Large intestine (tissue), 3 donors: ENCODE measurements around the gene HK3. TPM values are rescaled to one million over a fixed set of nuclear protein-coding genes. Genes with fewer than 3 reads are reported as not detected.

Experiments
- DNase-seq, 2 donors: peaks; one replicate each; pipeline versions ENCODE4 v3.0.0 to v3.0.0-alpha.2; 2013
- H3K27ac ChIP-seq: one replicate; pipeline ENCODE4 v1.5.1; 2013; ENCODE audit warnings: low read length
- H3K27me3 ChIP-seq: 2 replicates; pipeline ENCODE4 v1.6.1; 2013; ENCODE audit warnings: low read length; ENCODE audit not compliant: control insufficient read depth, insufficient read depth
- H3K36me3 ChIP-seq: 2 replicates; pipeline ENCODE4 v1.6.1; 2013; ENCODE audit warnings: low read length; ENCODE audit not compliant: control insufficient read depth, insufficient read depth
- H3K4me1 ChIP-seq: one replicate; pipeline ENCODE4 v1.6.1; 2013; ENCODE audit warnings: low read length; ENCODE audit not compliant: control insufficient read depth, insufficient read depth
- H3K4me3 ChIP-seq: one replicate; pipeline ENCODE4 v1.5.1; 2013; ENCODE audit warnings: low read length
- H3K9me3 ChIP-seq: one replicate; pipeline ENCODE4 v1.6.1; 2013; ENCODE audit warnings: mild to moderate bottlenecking, low read depth, low read length, moderate library complexity; ENCODE audit not compliant: control insufficient read depth
- WGBS: methylation state at CpG from one replicate; pipeline ENCODE4 v1.1.5; 2013; ENCODE audit warnings: low lambda C conversion rate; ENCODE audit not compliant: insufficient coverage; 5-methylcytosine and 5-hydroxymethylcytosine counted together
- polyA plus RNA-seq: library from polyadenylated mRNA; unstranded; fragments of 120-200 nt; gene quantifications from one replicate; pipeline ENCODE4 v1.2.1, GENCODE V29; 2013

HK3 gene
- polyA plus RNA-seq, 1 donor: 0.28 TPM

GRCh38 chr5:176902911-176903664, 3.9 kb upstream of the HK3 start:
- Histone ChIP-seq H3K9me3 (no peaks in the 10 kb centered on the region), H3K27ac (no peak overlapping the region), H3K4me3 (no peak overlapping the region), H3K4me1 (no peaks in the 10 kb centered on the region), H3K27me3 (no peaks in the 10 kb centered on the region), H3K36me3 (peaks cover 56% of the 10 kb centered on the region)
- no peak for DNase-seq
- WGBS: no CpG with 5 or more reads among the region's 5 CpGs

DNA sequence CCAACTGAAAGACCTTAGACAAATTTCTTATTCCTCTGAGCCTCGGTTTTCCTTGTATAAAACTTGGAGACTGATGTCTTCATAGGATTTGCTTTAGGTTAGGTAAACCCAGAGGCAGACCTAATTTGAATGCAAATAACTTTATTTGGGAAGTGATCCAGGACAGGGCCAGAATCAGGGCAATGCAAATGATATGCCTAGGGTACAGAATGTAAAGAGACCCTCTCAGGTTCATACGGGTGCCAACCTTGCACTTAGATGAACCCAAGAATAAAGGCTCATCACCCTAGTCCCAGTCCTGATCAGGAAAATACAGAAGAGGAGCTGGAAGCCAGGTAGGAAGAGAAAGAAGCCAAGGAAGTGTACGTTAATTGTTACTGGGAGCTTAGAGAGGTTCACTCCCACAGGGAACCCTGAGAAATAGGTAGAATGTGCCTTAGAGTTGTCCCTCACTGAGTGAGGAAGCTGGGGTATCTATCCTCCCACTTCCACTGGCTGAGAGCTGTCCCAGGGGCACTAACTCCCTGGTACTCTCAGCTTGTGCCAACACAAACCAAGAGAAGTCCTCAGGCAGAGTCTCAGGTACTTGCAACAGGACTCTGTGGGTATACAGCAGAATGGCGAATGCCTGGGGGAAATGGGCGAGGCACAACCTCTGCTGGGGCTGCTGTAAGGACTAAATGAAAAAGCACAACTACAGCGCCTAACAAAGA, 3.1 kb upstream of the HK3 start:
- no peaks in the 10 kb centered on the region for H3K27me3 ChIP-seq
- WGBS: 83% methylated on average over 1 of the region's 6 CpGs
- no peaks in the 10 kb centered on the region for H3K4me1 ChIP-seq
- H3K9me3 ChIP-seq: no peaks in the 10 kb centered on the region
- no peak for DNase-seq
- H3K4me3 ChIP-seq: no peak overlapping the region
- no peak overlapping the region for H3K27ac ChIP-seq
- peaks cover 52% of the 10 kb centered on the region for H3K36me3 ChIP-seq

DNA sequence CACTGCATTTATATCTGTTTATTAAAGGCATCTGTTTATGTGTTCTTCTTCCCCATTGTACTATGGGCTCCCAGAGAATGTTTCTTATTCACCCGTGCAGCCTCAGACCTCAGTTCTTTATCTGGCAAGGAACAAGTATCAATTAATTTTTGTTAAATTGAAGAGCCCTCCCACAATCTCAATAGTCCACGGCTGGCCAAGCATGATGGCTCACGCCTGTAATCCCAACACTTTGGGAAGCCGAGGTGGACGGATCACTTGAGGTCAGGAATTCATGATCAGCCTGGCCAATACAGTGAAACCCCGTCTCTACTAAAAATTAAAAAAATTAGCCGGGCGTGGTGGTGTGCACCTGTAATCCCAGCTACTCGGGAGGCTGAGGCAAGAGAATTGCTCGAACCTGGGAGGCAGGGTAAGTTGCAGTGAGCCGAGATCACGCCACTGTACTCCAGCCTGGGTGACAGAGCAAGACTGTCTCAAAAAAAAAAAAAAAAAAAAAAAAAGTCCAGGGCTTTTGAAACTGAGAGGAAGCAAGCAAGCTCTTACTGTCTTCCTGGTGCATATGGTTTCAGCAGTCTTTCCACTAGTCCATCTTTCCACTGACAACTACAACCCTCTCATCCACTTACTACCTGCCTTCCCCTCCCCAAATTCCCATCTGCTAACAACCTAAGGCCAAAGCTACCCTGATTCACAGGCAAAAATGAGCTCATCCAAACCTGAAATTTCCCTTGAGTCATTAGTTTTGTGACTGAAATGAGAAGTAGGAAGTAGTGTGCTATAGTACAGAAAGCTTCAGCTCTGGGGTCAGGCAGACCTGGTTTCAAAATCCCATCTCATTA, 2.3 kb upstream of the HK3 start:
- Histone ChIP-seq H3K4me3 (no peak overlapping the region), H3K27me3 (no peaks in the 10 kb centered on the region), H3K9me3 (no peaks in the 10 kb centered on the region), H3K36me3 (peaks cover 44% of the 10 kb centered on the region), H3K27ac (no peak overlapping the region), H3K4me1 (no peaks in the 10 kb centered on the region)
- DNase-seq: no peak
- no CpG with 5 or more reads among the region's 12 CpGs for WGBS

DNA sequence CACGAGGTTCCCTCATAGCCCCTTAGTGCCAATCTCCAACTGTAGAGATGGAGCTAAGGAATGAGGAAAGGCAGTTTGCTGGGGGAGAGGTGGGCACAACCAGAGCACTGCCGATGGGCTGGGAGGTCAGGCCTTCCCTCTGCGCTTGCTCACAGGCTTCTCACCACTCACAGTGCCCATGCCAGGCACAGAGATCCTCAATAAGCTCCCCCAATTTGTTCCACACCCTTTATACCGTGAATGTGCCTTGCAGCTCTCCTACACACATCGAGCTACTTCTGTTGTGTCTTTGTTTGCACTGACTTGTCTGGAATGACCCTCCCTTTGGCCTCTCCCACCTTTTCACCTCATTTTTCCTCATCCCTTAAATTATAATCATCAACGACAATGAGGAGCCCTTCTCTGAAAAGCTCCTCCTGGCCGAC, 1.6 kb upstream of the HK3 start:
- no CpG with 5 or more reads among the region's 7 CpGs for WGBS
- no peak overlapping the region for H3K27ac ChIP-seq

GRCh38 chr5:176899946-176900779, 1.0 kb upstream of the HK3 start:
- Histone ChIP-seq H3K4me1 (no peaks in the 10 kb centered on the region), H3K27ac (no peak overlapping the region), H3K27me3 (no peaks in the 10 kb centered on the region), H3K9me3 (no peaks in the 10 kb centered on the region), H3K4me3 (no peak overlapping the region), H3K36me3 (peaks cover 31% of the 10 kb centered on the region)
- WGBS: no CpG with 5 or more reads among the region's 4 CpGs
- DNase-seq: no peak

More for the DNA sequence above, 1.6 kb upstream of the HK3 start:
- Histone ChIP-seq H3K36me3 (peaks cover 37% of the 10 kb centered on the region), H3K4me3 (no peak overlapping the region), H3K4me1 (no peaks in the 10 kb centered on the region), H3K9me3 (no peaks in the 10 kb centered on the region), H3K27me3 (no peaks in the 10 kb centered on the region)
- DNase-seq: no peak

DNA sequence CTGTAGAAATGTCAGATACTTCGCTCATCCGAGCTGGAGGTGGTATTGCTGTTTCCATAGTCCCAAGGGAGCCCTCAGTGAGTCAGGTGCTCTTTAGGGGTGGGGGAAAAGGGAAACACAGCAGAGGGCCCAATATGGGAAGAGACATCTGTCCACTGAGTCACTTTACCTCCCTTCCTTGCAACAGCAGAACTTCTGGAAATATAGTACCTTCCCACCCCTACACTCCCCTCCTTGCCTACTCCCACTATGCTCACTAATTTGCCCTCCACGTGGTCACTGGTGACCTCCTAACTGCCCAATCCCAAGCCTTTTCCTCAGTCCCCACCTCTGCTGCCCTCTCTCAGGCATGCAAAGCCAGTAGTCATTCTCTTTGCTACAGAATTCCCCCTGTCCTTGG, 1.9 kb downstream of the HK3 start:
- H3K27me3 ChIP-seq: no peaks in the 10 kb centered on the region
- DNase-seq: no peak
- WGBS: 0% methylated on average over 1 of the region's 3 CpGs
- no peak overlapping the region for H3K4me3 ChIP-seq
- H3K4me1 ChIP-seq: no peaks in the 10 kb centered on the region
- peaks cover 3% of the 10 kb centered on the region for H3K36me3 ChIP-seq
- no peak overlapping the region for H3K27ac ChIP-seq
- H3K9me3 ChIP-seq: no peaks in the 10 kb centered on the region

DNA sequence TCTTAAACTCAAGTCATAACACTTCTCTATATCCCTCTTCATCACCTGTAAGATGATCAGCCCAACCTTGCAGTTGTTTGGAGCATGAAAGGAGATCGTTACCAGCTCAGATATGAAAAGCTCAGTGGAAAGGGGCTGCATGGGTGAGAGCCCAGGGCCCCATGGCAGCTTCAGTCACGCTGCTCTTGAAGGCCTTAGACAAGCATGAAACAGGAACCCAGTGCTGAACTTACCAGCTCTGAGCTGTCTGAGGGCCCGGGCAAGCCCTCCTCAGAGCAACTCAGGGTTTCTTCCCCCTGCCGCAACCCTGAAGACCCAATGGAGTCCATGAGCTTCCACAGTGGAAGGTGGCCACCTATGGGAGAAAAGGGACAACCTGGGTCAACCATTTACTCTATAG, 3.3 kb downstream of the HK3 start:
- Histone ChIP-seq H3K27me3 (peaks cover 3% of the 10 kb centered on the region), H3K4me3 (no peak overlapping the region), H3K9me3 (no peaks in the 10 kb centered on the region), H3K27ac (no peak overlapping the region), H3K36me3 (no peaks in the 10 kb centered on the region), H3K4me1 (no peaks in the 10 kb centered on the region)
- WGBS: no CpG with 5 or more reads among the region's 4 CpGs
- DNase-seq: no peak

DNA sequence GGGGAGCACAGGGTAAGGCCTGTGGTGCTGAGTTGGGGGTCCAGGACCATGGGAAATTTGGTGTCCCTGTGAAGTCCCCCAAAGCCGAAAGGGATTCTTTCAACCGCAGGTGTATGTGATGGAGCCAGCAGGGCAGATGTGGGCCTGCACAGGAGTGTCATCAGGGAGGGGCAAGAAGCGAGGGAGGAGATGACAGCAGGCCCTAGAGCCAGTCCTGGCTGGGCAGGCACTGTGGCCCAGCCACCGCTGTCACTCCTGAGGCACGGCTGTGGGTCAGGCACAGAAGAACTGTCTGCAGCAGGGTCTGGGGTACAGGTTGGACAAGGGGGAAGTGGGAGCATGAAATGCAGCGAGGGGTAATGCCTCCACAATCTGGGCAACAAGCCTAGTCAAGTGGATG, 4.8 kb downstream of the HK3 start:
- H3K4me1 ChIP-seq: no peaks in the 10 kb centered on the region
- no peaks in the 10 kb centered on the region for H3K36me3 ChIP-seq
- peaks cover 3% of the 10 kb centered on the region for H3K27me3 ChIP-seq
- no CpG with 5 or more reads among the region's 6 CpGs for WGBS
- no peak overlapping the region for H3K27ac ChIP-seq
- no peak overlapping the region for H3K4me3 ChIP-seq
- no peak for DNase-seq
- H3K9me3 ChIP-seq: no peaks in the 10 kb centered on the region

DNA sequence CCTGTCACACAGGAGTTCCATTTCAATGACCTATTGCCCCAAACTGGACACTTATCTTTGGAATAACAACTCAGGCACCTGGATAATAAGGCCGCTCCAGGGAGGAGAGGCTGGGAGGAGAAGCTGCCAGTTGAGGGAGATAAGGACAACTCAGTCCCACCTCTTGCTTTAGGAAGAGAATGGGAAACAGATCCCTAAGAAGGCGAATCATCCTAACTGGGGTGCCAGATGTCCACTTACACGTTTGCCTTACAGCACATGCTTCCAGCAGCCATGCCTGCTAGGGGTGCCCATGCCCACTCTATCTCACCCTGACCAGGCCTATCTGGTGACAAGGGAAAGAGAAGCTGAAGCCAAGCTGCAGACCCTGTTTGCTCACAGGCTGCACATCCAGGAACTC, 6.5 kb downstream of the HK3 start:
- no peak overlapping the region for H3K27ac ChIP-seq
- H3K4me3 ChIP-seq: no peak overlapping the region
- no peaks in the 10 kb centered on the region for H3K9me3 ChIP-seq
- no peaks in the 10 kb centered on the region for H3K4me1 ChIP-seq
- H3K27me3 ChIP-seq: peaks cover 3% of the 10 kb centered on the region
- WGBS: no CpG with 5 or more reads among the region's 3 CpGs
- no peak for DNase-seq
- no peaks in the 10 kb centered on the region for H3K36me3 ChIP-seq
